GM12878 (cell line): Measurements from ENCODE around the gene CCL25. TPM values are rescaled to one million over a fixed set of nuclear protein-coding genes. Genes with fewer than 3 reads are reported as not detected.

Experiments used
- ATAC-seq: fragments of 200-7000 bp; cut with Tn5 transposase; 3 replicates; pipeline ENCODE4 v1.9.1; 2020; ENCODE audit warnings: mild to moderate bottlenecking, moderate library complexity
- BruUV-seq: library from RNA; stranded (reverse); fragments of 400-500 nt; replicated peaks from 2 replicates; lab custom pipeline; 2021; lab: Mats Ljungman, UMichigan
- CTCF ChIA-PET: fragments of 300-600 bp; sonication (Branson Sonifier 250); formaldehyde crosslinking; extraction: SDS; loops from one replicate; lab custom pipeline; 2021; ENCODE audit warnings: inconsistent platforms; lab: Yijun Ruan, JAX
- POLR2A ChIA-PET: fragments of 350-600 bp; formaldehyde crosslinking; extraction: SDS; loops from one replicate; lab custom pipeline; 2021; ENCODE audit warnings: inconsistent platforms; lab: Charles Lee
- RAD21 ChIA-PET: fragments of 300-600 bp; sonication (Branson Sonifier 250); formaldehyde crosslinking; loops from one replicate; lab custom pipeline; 2023; ENCODE audit warnings: antibody characterized with exemption; ENCODE audit not compliant: unreplicated experiment; lab: Charles Lee
- SMC1A ChIA-PET: fragments of 300-600 bp; sonication (Branson Sonifier 250); formaldehyde crosslinking; loops from one replicate; lab custom pipeline; 2023; ENCODE audit not compliant: unreplicated experiment, uncharacterized antibody; lab: Charles Lee
- DNase-seq: peaks from one replicate; pipeline ENCODE4 v3.0.0-alpha.2; 2011; ENCODE audit warnings: low read depth, low spot score
- FAIRE-seq: peaks from 3 replicates; lab custom pipeline; 2011; peaks lifted over from hg19 to GRCh38; lab: Jason Lieb, UNC
- H2AFZ ChIP-seq: 2 replicates; pipeline ENCODE4 v1.6.0; 2011; ENCODE audit warnings: low read depth, low read length, control low read depth; ENCODE audit not compliant: control insufficient read depth
- H3K27ac ChIP-seq: 2 replicates; pipeline ENCODE4 v1.5.1; 2011; ENCODE audit warnings: control low read depth; ENCODE audit not compliant: control insufficient read depth, insufficient read depth
- H3K27me3 ChIP-seq, 2 experiments: replicated peaks in 1 of 2; 2 replicates each; pipeline versions ENCODE4 v1.6.0 to v1.6.1; 2011; ENCODE audit warnings: low read length in 1 of 2; ENCODE audit not compliant: control insufficient read depth in 2 of 2, insufficient read depth in 2 of 2
- H3K36me3 ChIP-seq, 2 experiments: 2 replicates each; pipeline ENCODE4 v1.5.1; 2011; ENCODE audit warnings: low read length in 1 of 2; ENCODE audit not compliant: control insufficient read depth in 2 of 2, insufficient read depth in 2 of 2
- H3K4me1 ChIP-seq: 2 replicates; pipeline ENCODE4 v1.6.1; 2011; ENCODE audit warnings: mild to moderate bottlenecking, low read length, moderate library complexity, mixed read lengths; ENCODE audit not compliant: control insufficient read depth, insufficient read depth
- H3K4me2 ChIP-seq: 2 replicates; pipeline ENCODE4 v1.6.0; 2011; ENCODE audit warnings: control low read depth; ENCODE audit not compliant: control insufficient read depth, insufficient read depth
- H3K4me3 ChIP-seq: fragments of 200-600 bp; sonication (generic); 2 replicates; pipeline ENCODE4 v1.5.1; 2016
- H3K79me2 ChIP-seq: 2 replicates; pipeline ENCODE4 v1.6.0; 2011; ENCODE audit warnings: low read length; ENCODE audit not compliant: control insufficient read depth, insufficient read depth
- H3K9ac ChIP-seq: 2 replicates; pipeline ENCODE4 v1.8.0; 2011; ENCODE audit warnings: low read length, control low read depth, mixed read lengths; ENCODE audit not compliant: control insufficient read depth, insufficient read depth
- H3K9me3 ChIP-seq: replicated peaks from 3 replicates; pipeline ENCODE4 v1.5.1; 2011; ENCODE audit warnings: mild to moderate bottlenecking, low read length; ENCODE audit not compliant: control insufficient read depth, insufficient read depth
- H4K20me1 ChIP-seq: 2 replicates; pipeline ENCODE4 v1.6.0; 2011; ENCODE audit not compliant: control insufficient read depth, insufficient read depth
- BCL11A ChIP-seq: IDR thresholded peaks from 2 replicates; pipeline ENCODE4 v1.6.1; 2011; ENCODE audit warnings: low read depth, low read length
- CHD1 ChIP-seq: IDR thresholded peaks from 2 replicates; pipeline ENCODE4 v1.6.1; 2012; ENCODE audit warnings: low read depth, low read length, improper control_type of control experiment
- DPF2 ChIP-seq: fragments of 450-650 bp; IDR thresholded peaks from 2 replicates; pipeline ENCODE4 v1.6.1; 2017; ENCODE audit warnings: mild to moderate bottlenecking
- HDGF ChIP-seq: fragments of 450-650 bp; IDR thresholded peaks from 2 replicates; pipeline ENCODE4 v1.6.1; 2016; ENCODE audit warnings: antibody characterized with exemption
- RB1 ChIP-seq: fragments of 450-650 bp; formaldehyde crosslinking; IDR thresholded peaks from 2 replicates; pipeline ENCODE4 v1.6.1; 2017; ENCODE audit warnings: mild to moderate bottlenecking, borderline replicate concordance
- SMARCA5 ChIP-seq: fragments of 450-650 bp; IDR thresholded peaks from 2 replicates; pipeline ENCODE4 v1.6.1; 2017; ENCODE audit warnings: mild to moderate bottlenecking
- SMC3 ChIP-seq: IDR thresholded peaks from 2 replicates; pipeline ENCODE4 v1.6.1; 2011; ENCODE audit warnings: low read length, improper control_type of control experiment, borderline replicate concordance
- SPI1 ChIP-seq: IDR thresholded peaks from 2 replicates; pipeline ENCODE4 v1.6.1; 2011; ENCODE audit warnings: low read depth, mild to moderate bottlenecking, low read length, moderate library complexity, borderline replicate concordance; ENCODE audit not compliant: insufficient read depth
- TCF3 ChIP-seq: IDR thresholded peaks from 2 replicates; pipeline ENCODE4 v1.6.1; 2012; ENCODE audit warnings: low read depth, mild to moderate bottlenecking, low read length, borderline replicate concordance; ENCODE audit not compliant: insufficient read depth
- TCF7 ChIP-seq: IDR thresholded peaks from 2 replicates; pipeline ENCODE4 v1.6.1; 2014; ENCODE audit warnings: antibody characterized with exemption, borderline replicate concordance
- ZNF24 ChIP-seq: fragments of 450-650 bp; IDR thresholded peaks from 2 replicates; pipeline ENCODE4 v1.6.1; 2017; ENCODE audit warnings: antibody characterized with exemption, mild to moderate bottlenecking
- WGBS: methylation state at CpG from one replicate; pipeline ENCODE4 v1.1.6; 2016; ENCODE audit warnings: low lambda C conversion rate; ENCODE audit not compliant: insufficient replicate concordance, insufficient coverage; ENCODE audit errors: missing lambda C conversion rate; 5-methylcytosine and 5-hydroxymethylcytosine counted together
- in situ Hi-C: fragments of 300-500 bp; cut with MboI; formaldehyde crosslinking; loops from 9 replicates; pipeline ENCODE4 v1.14.3; 2018; ENCODE audit warnings: mixed read lengths
- intact Hi-C: fragments of 100-400 bp; cut with micrococcal nuclease; formaldehyde crosslinking; loops from one replicate; pipeline ENCODE4 v1.14.2; 2022; ENCODE audit not compliant: unreplicated experiment
- polyA plus RNA-seq, 11 experiments: library from polyadenylated mRNA; depleted of rRNA in 4 of 11; unstranded in 6 of 11; stranded (reverse) in 5 of 11; fragments of >200 nt; fragmentation: Nextera tagmentation in 4 of 11; fragmentation: Illumina TruSeq in 1 of 11; extraction: Ambion mirVana in 4 of 11; extraction: Trizol in 1 of 11; gene quantifications; 1 replicate in 1 of 11; 2 replicates in 10 of 11; pipeline versions ENCODE4 v1.2.1 to v1.2.3, GENCODE V29; 2011 to 2016; ENCODE audit warnings: inconsistent platforms in 2 of 11, missing spikeins in 2 of 11, low read depth in 1 of 11
- total RNA-seq, 4 experiments: library from RNA; depleted of rRNA in 3 of 4; stranded (reverse); fragments of >200 nt in 3 of 4; fragmentation: Illumina TruSeq in 1 of 4; extraction: Trizol in 1 of 4; gene quantifications; 2 replicates each; pipeline versions ENCODE4 v1.2.1 to v1.2.3, GENCODE V29; 2013 to 2021
- TF ChIP-seq, protein P1 (sequence below): fragments of 450-650 bp; IDR thresholded peaks from 2 replicates; pipeline ENCODE4 v1.6.1; 2017; ENCODE audit warnings: mild to moderate bottlenecking
- TF ChIP-seq, protein P2 (sequence below): fragments of 450-650 bp; IDR thresholded peaks from 2 replicates; pipeline ENCODE4 v1.6.1; 2017; ENCODE audit warnings: mild to moderate bottlenecking, low read depth, inconsistent platforms; ENCODE audit not compliant: poor library complexity, severe bottlenecking

Gene CCL25
- total and polyA plus RNA-seq, 10 of the 15 experiments (the other 5 are each of a cell fraction or from before 2014, with no cell fraction given), result 0.53 to 12.0 (median 8.3) TPM

DNA sequence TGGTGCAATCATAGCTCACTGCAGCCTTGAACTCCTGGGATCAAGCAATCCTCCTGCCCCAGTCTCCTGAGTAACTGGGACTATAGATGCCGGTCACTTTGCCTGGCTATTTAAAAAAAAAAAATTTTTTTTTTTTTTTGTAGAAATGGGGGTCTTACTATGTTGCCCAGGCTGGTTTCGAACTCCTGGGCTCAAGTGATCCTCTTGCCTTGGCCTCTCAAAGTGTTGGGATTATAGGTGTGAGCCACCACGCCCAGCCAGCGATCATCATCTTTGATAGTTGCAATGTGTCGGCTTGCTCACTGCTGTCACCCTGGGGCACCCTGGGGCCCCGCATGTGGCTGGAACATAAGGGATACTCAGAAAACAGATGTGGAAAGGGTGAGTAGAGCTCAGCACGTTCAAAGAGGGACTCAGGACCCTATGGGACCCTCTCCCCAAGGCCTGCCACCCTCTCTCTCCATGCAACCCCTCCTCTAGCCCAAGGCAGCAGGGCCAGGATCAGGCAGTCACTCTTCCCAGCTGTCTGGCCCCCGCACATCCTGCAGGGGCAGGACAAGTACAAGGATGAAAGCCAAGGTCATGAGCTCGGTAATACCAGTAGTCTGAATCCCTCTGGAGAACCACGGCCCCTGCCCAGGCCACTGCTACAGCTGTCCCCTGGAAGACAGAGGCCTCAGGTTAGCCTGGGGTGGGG lies 6.5 kb upstream of the CCL25 start:
- no peak overlapping the region for H3K9ac ChIP-seq
- no peak for FAIRE-seq
- no TSS peak for BruUV-seq
- no peak for DNase-seq
- H3K9me3 ChIP-seq, result no peaks in the 10 kb centered on the region
- H3K27ac ChIP-seq, result no peak overlapping the region
- ChIA-PET POLR2A (no interaction called here), CTCF (interaction anchor here (1.2 kb wide), 1 partner anchor 102 kb away, joined by 7 read pairs; the partner anchor contains the start of gene TIMM44), SMC1A (interaction anchor here (0.6 kb wide), 1 partner anchor 120 kb away, joined by 3 read pairs; no protein-coding TSS in a partner anchor), RAD21 (no interaction called here)
- no peak overlapping the region for H2AFZ ChIP-seq
- H3K4me3 ChIP-seq, result no peak overlapping the region
- no peak for ATAC-seq
- no peak overlapping the region for H3K4me2 ChIP-seq
- no peaks in the 10 kb centered on the region for H3K27me3 ChIP-seq
- 34% methylated on average over 10 of the region's 10 CpGs for WGBS
- H3K36me3 ChIP-seq, result no peaks in the 10 kb centered on the region
- TF ChIP-seq DPF2, result no peak
- no peak for TF ChIP-seq TCF7
- no peak for TF ChIP-seq RB1
- no peak for TF ChIP-seq BCL11A
- intact Hi-C loops, result no loop called here
- no peaks in the 10 kb centered on the region for H4K20me1 ChIP-seq
- H3K4me1 ChIP-seq, result peaks cover 6% of the 10 kb centered on the region
- in situ Hi-C loops, result no loop called here
- no peaks in the 10 kb centered on the region for H3K79me2 ChIP-seq

DNA sequence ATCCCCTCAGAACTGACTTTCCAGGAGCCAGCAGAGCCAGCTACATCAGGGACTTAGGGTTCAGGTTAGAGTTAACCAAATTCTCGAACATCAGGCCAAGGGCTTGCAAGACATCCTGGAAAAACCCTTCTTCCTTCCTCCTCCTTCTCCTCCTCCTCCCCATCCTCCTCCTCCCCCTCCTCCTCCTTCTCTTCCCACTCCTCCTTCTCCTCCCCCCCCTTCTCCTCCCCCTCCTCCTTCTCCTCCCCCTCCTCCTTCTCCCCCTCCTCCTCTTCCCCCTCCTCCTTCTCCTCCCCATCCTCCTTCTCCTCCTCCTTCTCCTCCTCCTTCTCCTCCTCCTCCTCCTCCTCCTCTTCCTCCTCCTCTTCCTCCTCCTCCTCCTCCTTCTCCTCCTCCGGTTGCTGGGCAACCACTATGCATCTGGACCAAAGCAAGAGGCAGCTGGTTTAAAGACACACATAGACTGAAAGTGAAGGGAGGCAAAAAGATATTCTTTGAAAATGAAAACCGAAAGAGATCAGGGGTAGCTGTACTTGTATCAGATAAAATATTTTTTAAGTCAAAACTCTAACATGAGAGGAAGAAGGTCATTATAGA lies 5.9 kb upstream of the CCL25 start:
- intact Hi-C loops, result no loop called here
- TF ChIP-seq SMARCA5 (no peak), SPI1 (no peak), ZNF24 (no peak), SMC3 (no peak), TCF3 (no peak), HDGF (no peak), CHD1 (no peak)
- TF ChIP-seq, protein P1, sequence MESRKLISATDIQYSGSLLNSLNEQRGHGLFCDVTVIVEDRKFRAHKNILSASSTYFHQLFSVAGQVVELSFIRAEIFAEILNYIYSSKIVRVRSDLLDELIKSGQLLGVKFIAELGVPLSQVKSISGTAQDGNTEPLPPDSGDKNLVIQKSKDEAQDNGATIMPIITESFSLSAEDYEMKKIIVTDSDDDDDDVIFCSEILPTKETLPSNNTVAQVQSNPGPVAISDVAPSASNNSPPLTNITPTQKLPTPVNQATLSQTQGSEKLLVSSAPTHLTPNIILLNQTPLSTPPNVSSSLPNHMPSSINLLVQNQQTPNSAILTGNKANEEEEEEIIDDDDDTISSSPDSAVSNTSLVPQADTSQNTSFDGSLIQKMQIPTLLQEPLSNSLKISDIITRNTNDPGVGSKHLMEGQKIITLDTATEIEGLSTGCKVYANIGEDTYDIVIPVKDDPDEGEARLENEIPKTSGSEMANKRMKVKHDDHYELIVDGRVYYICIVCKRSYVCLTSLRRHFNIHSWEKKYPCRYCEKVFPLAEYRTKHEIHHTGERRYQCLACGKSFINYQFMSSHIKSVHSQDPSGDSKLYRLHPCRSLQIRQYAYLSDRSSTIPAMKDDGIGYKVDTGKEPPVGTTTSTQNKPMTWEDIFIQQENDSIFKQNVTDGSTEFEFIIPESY, result no peak
- TF ChIP-seq, protein P2, sequence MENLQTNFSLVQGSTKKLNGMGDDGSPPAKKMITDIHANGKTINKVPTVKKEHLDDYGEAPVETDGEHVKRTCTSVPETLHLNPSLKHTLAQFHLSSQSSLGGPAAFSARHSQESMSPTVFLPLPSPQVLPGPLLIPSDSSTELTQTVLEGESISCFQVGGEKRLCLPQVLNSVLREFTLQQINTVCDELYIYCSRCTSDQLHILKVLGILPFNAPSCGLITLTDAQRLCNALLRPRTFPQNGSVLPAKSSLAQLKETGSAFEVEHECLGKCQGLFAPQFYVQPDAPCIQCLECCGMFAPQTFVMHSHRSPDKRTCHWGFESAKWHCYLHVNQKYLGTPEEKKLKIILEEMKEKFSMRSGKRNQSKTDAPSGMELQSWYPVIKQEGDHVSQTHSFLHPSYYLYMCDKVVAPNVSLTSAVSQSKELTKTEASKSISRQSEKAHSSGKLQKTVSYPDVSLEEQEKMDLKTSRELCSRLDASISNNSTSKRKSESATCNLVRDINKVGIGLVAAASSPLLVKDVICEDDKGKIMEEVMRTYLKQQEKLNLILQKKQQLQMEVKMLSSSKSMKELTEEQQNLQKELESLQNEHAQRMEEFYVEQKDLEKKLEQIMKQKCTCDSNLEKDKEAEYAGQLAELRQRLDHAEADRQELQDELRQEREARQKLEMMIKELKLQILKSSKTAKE, result no peak

More for the DNA sequence above, 5.9 kb upstream of the CCL25 start:
- Histone ChIP-seq H3K27me3 (no peaks in the 10 kb centered on the region), H3K9me3 (no peaks in the 10 kb centered on the region), H3K27ac (no peak overlapping the region), H2AFZ (no peak overlapping the region), H4K20me1 (no peaks in the 10 kb centered on the region), H3K4me1 (peaks cover 11% of the 10 kb centered on the region), H3K4me3 (no peak overlapping the region), H3K9ac (no peak overlapping the region), H3K79me2 (no peaks in the 10 kb centered on the region), H3K4me2 (no peak overlapping the region), H3K36me3 (no peaks in the 10 kb centered on the region)
- ATAC-seq (0 out of 3 replicates have a peak, but pooled peaks have one; percentile 24), DNase-seq (no peak), FAIRE-seq (no peak)
- ChIA-PET SMC1A (no interaction called here), POLR2A (interaction anchor here (0.5 kb wide), 1 partner anchor 312 kb away, joined by 6 read pairs; no protein-coding TSS in a partner anchor), RAD21 (interaction anchor here (0.6 kb wide), 1 partner anchor 20 kb away, joined by 4 read pairs; no protein-coding TSS in a partner anchor), CTCF (interaction anchor here (0.7 kb wide), 1 partner anchor 126 kb away, joined by 3 read pairs; no protein-coding TSS in a partner anchor)
- BruUV-seq, result no TSS peak
- in situ Hi-C loops, result no loop called here
- 28% methylated on average over 2 of the region's 3 CpGs for WGBS
